GM12891 (cell line): ENCODE results near the gene BTBD9.

Source experiments
- POLR2A ChIP-seq: IDR thresholded peaks from 2 replicates; pipeline ENCODE4 v1.6.1; 2011; ENCODE audit warnings: low read depth, low read length, control low read depth
- POLR2AphosphoS5 ChIP-seq: IDR thresholded peaks from 2 replicates; pipeline ENCODE4 v1.6.1; 2011; ENCODE audit warnings: low read depth, low read length, control low read depth
- POU2F2 ChIP-seq: IDR thresholded peaks from 2 replicates; pipeline ENCODE4 v1.6.1; 2011; ENCODE audit warnings: low read depth, mild to moderate bottlenecking, control low read depth, low read length, moderate library complexity
- SPI1 ChIP-seq: IDR thresholded peaks from 2 replicates; pipeline ENCODE4 v1.6.1; 2011; ENCODE audit warnings: low read depth, low read length, control low read depth
- TAF1 ChIP-seq: IDR thresholded peaks from 2 replicates; pipeline ENCODE4 v1.6.1; 2011; ENCODE audit warnings: low read depth, low read length, control low read depth

GRCh38 chr6:38191418-38191817, 448.3 kb downstream of the BTBD9 start:
- TF ChIP-seq POLR2A (no peak), TAF1 (no peak), SPI1 (no peak), POLR2AphosphoS5 (no peak), POU2F2 (no peak)
